H1 (cell line): ENCODE data around the gene ARHGAP10. TPM values are rescaled to one million over a fixed set of nuclear protein-coding genes. Genes with fewer than 3 reads are reported as not detected.

ENCODE experiments used
- CTCF ChIA-PET: fragments of 300-600 bp; sonication (Branson Sonifier 250); formaldehyde crosslinking; loops from one replicate; lab custom pipeline; 2021; ENCODE audit not compliant: partially characterized antibody; lab: Charles Lee
- POLR2A ChIA-PET: fragments of 300-600 bp; sonication (Branson Sonifier 250); formaldehyde crosslinking; loops from one replicate; lab custom pipeline; 2021; ENCODE audit warnings: inconsistent platforms; ENCODE audit not compliant: partially characterized antibody; lab: Charles Lee
- DNase-seq, 2 experiments: peaks; one replicate each; pipeline versions ENCODE4 v3.0.0 to v3.0.0-alpha.2; 2010 to 2022; ENCODE audit warnings: low spot score in 2 of 2, low read depth in 1 of 2, mixed read lengths in 1 of 2
- FAIRE-seq: peaks from 2 replicates; lab custom pipeline; 2011; peaks lifted over from hg19 to GRCh38; lab: Jason Lieb, UNC
- H2AFZ ChIP-seq: 2 replicates; pipeline ENCODE4 v1.8.1; 2012; ENCODE audit warnings: low read length, inconsistent platforms
- H2AK5ac ChIP-seq: 2 replicates; pipeline ENCODE4 v1.6.1; 2013; ENCODE audit warnings: low read depth, low read length
- H2BK120ac ChIP-seq: replicated peaks from 2 replicates; pipeline ENCODE3; 2013; ENCODE audit warnings: low read depth, low read length, inconsistent platforms
- H2BK12ac ChIP-seq: 2 replicates; pipeline ENCODE4 v1.6.1; 2013; ENCODE audit warnings: low read depth, low read length
- H2BK15ac ChIP-seq: 2 replicates; pipeline ENCODE4 v1.6.1; 2013; ENCODE audit warnings: low read length
- H2BK20ac ChIP-seq: 2 replicates; pipeline ENCODE4 v1.6.1; 2013; ENCODE audit warnings: low read length
- H2BK5ac ChIP-seq: 2 replicates; pipeline ENCODE4 v1.6.1; 2013; ENCODE audit warnings: low read depth, low read length
- H3K14ac ChIP-seq: 2 replicates; pipeline ENCODE4 v1.6.1; 2013; ENCODE audit warnings: inconsistent platforms; ENCODE audit not compliant: insufficient read length
- H3K18ac ChIP-seq: 2 replicates; pipeline ENCODE4 v1.6.1; 2013; ENCODE audit warnings: low read length; ENCODE audit errors: extremely low read depth
- H3K23ac ChIP-seq: 2 replicates; pipeline ENCODE4 v1.6.1; 2013; ENCODE audit warnings: inconsistent platforms; ENCODE audit not compliant: insufficient read length
- H3K23me2 ChIP-seq: 2 replicates; pipeline ENCODE4 v1.6.1; 2013; ENCODE audit warnings: low read depth, low read length
- H3K27ac ChIP-seq: 2 replicates; pipeline ENCODE4 v1.6.1; 2011; ENCODE audit warnings: low read depth, low read length, inconsistent platforms
- H3K27me3 ChIP-seq, 4 experiments: replicated peaks in 1 of 4; 1 replicate in 1 of 4; 2 replicates in 3 of 4; pipeline versions ENCODE4 v1.6.1 to v1.8.1; 2011 to 2013; ENCODE audit warnings: low read length in 3 of 4, mild to moderate bottlenecking in 3 of 4, inconsistent platforms in 2 of 4, mixed read lengths in 2 of 4, moderate library complexity in 1 of 4; ENCODE audit not compliant: control insufficient read depth in 3 of 4, insufficient read depth in 3 of 4; ENCODE audit errors: extremely low read depth in 1 of 4
- H3K36me3 ChIP-seq, 4 experiments: 2 replicates each; pipeline versions ENCODE4 v1.6.1 to v1.8.1; 2011 to 2013; ENCODE audit warnings: mild to moderate bottlenecking in 4 of 4, low read length in 3 of 4, moderate library complexity in 2 of 4, control low read depth in 1 of 4, inconsistent platforms in 1 of 4; ENCODE audit not compliant: insufficient read depth in 4 of 4, control insufficient read depth in 2 of 4
- H3K4ac ChIP-seq: replicated peaks from 2 replicates; pipeline ENCODE3; 2013; ENCODE audit warnings: low read length, low read depth, mixed read lengths, inconsistent platforms; ENCODE audit not compliant: insufficient read length
- H3K4me1 ChIP-seq, 4 experiments: replicated peaks in 1 of 4; 1 replicate in 1 of 4; 2 replicates in 3 of 4; pipeline versions ENCODE4 v1.6.1 to v1.8.1; 2011 to 2013; ENCODE audit warnings: low read length in 3 of 4, inconsistent platforms in 2 of 4, mixed read lengths in 1 of 4; ENCODE audit not compliant: insufficient read depth in 4 of 4, control insufficient read depth in 3 of 4
- H3K4me2 ChIP-seq, 2 experiments: 2 replicates each; pipeline versions ENCODE4 v1.6.1 to v1.8.1; 2011 to 2013; ENCODE audit warnings: low read depth in 2 of 2, low read length in 2 of 2, control low read depth in 1 of 2, inconsistent platforms in 1 of 2, mild to moderate bottlenecking in 1 of 2; ENCODE audit not compliant: insufficient read depth in 1 of 2
- H3K4me3 ChIP-seq, 4 experiments: fragments of 200-600, 300-600 bp in 1 of 4; sonication (generic), shearing (Covaris generic), sonication (Bioruptor Twin) in 1 of 4; 2 replicates each; pipeline versions ENCODE4 v1.5.1 to v1.8.1; 2011 to 2016; ENCODE audit warnings: low read length in 4 of 4, low read depth in 3 of 4, control low read depth in 2 of 4, inconsistent platforms in 2 of 4, mild to moderate bottlenecking in 2 of 4, mixed read lengths in 1 of 4, moderate library complexity in 1 of 4; ENCODE audit not compliant: insufficient read depth in 2 of 4; ENCODE audit errors: extremely low read depth in 1 of 4
- H3K56ac ChIP-seq: replicated peaks from 2 replicates; pipeline ENCODE3; 2013; ENCODE audit warnings: low read depth, mild to moderate bottlenecking, mixed read lengths, low read length, inconsistent platforms; ENCODE audit not compliant: insufficient read length
- H3K79me1 ChIP-seq: 2 replicates; pipeline ENCODE4 v1.6.1; 2013; ENCODE audit warnings: low read depth, low read length, control low read depth
- H3K79me2 ChIP-seq, 2 experiments: 2 replicates each; pipeline versions ENCODE4 v1.6.1 to v1.8.1; 2012 to 2013; ENCODE audit warnings: low read length in 2 of 2, mild to moderate bottlenecking in 2 of 2, inconsistent platforms in 1 of 2; ENCODE audit not compliant: insufficient read depth in 2 of 2, control insufficient read depth in 1 of 2
- H3K9ac ChIP-seq, 4 experiments: replicated peaks in 1 of 4; 1 replicate in 1 of 4; 2 replicates in 3 of 4; pipeline versions ENCODE4 v1.6.1 to v1.8.1; 2011 to 2013; ENCODE audit warnings: low read depth in 3 of 4, low read length in 3 of 4, control low read depth in 2 of 4, mild to moderate bottlenecking in 2 of 4, moderate library complexity in 2 of 4, inconsistent platforms in 1 of 4; ENCODE audit errors: extremely low read depth in 1 of 4
- H3K9me3 ChIP-seq, 2 experiments: 2 replicates each; pipeline versions ENCODE4 v1.6.1 to v1.8.1; 2012 to 2013; ENCODE audit warnings: mild to moderate bottlenecking in 2 of 2, moderate library complexity in 2 of 2, control low read depth in 1 of 2, inconsistent platforms in 1 of 2, low read depth in 1 of 2, low read length in 1 of 2, mixed read lengths in 1 of 2; ENCODE audit not compliant: insufficient read depth in 2 of 2
- H4K20me1 ChIP-seq, 2 experiments: replicated peaks in 1 of 2; 2 replicates each; pipeline versions ENCODE3 to v1.8.1; 2011 to 2013; ENCODE audit warnings: inconsistent platforms in 2 of 2, low read length in 2 of 2, mild to moderate bottlenecking in 1 of 2; ENCODE audit not compliant: insufficient read depth in 2 of 2, control insufficient read depth in 1 of 2
- H4K5ac ChIP-seq: 2 replicates; pipeline ENCODE4 v1.6.1; 2013; ENCODE audit warnings: low read length, low read depth, mixed read lengths, inconsistent platforms; ENCODE audit not compliant: insufficient read length
- H4K8ac ChIP-seq: 2 replicates; pipeline ENCODE4 v1.8.0; 2013; ENCODE audit warnings: mild to moderate bottlenecking, moderate library complexity, low read length, inconsistent platforms; ENCODE audit not compliant: insufficient read depth; ENCODE audit errors: extremely low read depth
- H4K91ac ChIP-seq: replicated peaks from 2 replicates; pipeline ENCODE3; 2013; ENCODE audit warnings: low read length, mixed read lengths, inconsistent platforms; ENCODE audit not compliant: insufficient read length
- CBX8 ChIP-seq: fragments of 300-800, 300-1000 bp; sonication (generic); IDR thresholded peaks from 2 replicates; pipeline ENCODE4 v1.7.1; 2016; ENCODE audit warnings: low read depth, low read length, borderline replicate concordance
- HDAC2 ChIP-seq, 2 experiments: fragments of 300-600 bp in 1 of 2; sonication (generic) in 1 of 2; IDR thresholded peaks; 2 replicates each; pipeline ENCODE4 v1.6.1; 2011 to 2012; ENCODE audit warnings: low read depth in 2 of 2, low read length in 2 of 2, mild to moderate bottlenecking in 2 of 2, moderate library complexity in 2 of 2, borderline replicate concordance in 1 of 2, inconsistent platforms in 1 of 2
- POU5F1 ChIP-seq: IDR thresholded peaks from 2 replicates; pipeline ENCODE4 v1.6.1; 2011; ENCODE audit warnings: low read depth, mild to moderate bottlenecking, low read length, moderate library complexity
- SP4 ChIP-seq: IDR thresholded peaks from 2 replicates; pipeline ENCODE4 v1.6.1; 2012; ENCODE audit warnings: low read length, inconsistent platforms
- TAF7 ChIP-seq: optimal IDR thresholded peaks from 2 replicates; pipeline ENCODE3; 2011; ENCODE audit warnings: low read depth, mild to moderate bottlenecking, inconsistent platforms, low read length, moderate library complexity, borderline replicate concordance
- ZNF274 ChIP-seq: IDR thresholded peaks from 2 replicates; pipeline ENCODE4 v1.7.0; 2012; ENCODE audit warnings: low read length, borderline replicate concordance; ENCODE audit errors: extremely low read depth
- WGBS, 2 experiments: shearing (Covaris generic) in 1 of 2; methylation state at CpG; one replicate each; pipeline versions ENCODE4 v1.1.6 to v1.1.7; 2013 to 2015; ENCODE audit warnings: low lambda C conversion rate in 2 of 2, mixed read lengths in 2 of 2, inconsistent platforms in 1 of 2, low coverage in 1 of 2, missing lambda C conversion rate in 1 of 2; ENCODE audit not compliant: insufficient replicate concordance in 2 of 2, insufficient coverage in 1 of 2, insufficient read length in 1 of 2; ENCODE audit errors: extremely low coverage in 1 of 2, missing lambda C conversion rate in 1 of 2; 5-methylcytosine and 5-hydroxymethylcytosine counted together
- polyA plus RNA-seq, 7 experiments: library from polyadenylated mRNA; depleted of rRNA in 3 of 7; stranded (reverse) in 5 of 7; unstranded in 2 of 7; fragments of >200 nt in 5 of 7; fragments of 200-250 nt in 2 of 7; gene quantifications; 1 replicate in 5 of 7; 2 replicates in 1 of 7; 4 replicates in 1 of 7; pipeline versions ENCODE4 v1.2.1 to v1.2.3, GENCODE V29; 2011 to 2013; ENCODE audit warnings: missing spikeins in 2 of 7, mixed read lengths in 2 of 7
- total RNA-seq: library from RNA; stranded (reverse); fragmentation: NEBNext Ultra II Directional; extraction: Animal tissue kit (Norgen Biotek cat#: 25700); gene quantifications from 2 replicates; pipeline ENCODE4 v1.2.1, GENCODE V29; 2021

Gene ARHGAP10
- total and polyA plus RNA-seq, 2 of the 8 experiments (the other 6 are each of a cell fraction or from before 2014, with no cell fraction given) = 3.7 to 6.1 TPM

DNA sequence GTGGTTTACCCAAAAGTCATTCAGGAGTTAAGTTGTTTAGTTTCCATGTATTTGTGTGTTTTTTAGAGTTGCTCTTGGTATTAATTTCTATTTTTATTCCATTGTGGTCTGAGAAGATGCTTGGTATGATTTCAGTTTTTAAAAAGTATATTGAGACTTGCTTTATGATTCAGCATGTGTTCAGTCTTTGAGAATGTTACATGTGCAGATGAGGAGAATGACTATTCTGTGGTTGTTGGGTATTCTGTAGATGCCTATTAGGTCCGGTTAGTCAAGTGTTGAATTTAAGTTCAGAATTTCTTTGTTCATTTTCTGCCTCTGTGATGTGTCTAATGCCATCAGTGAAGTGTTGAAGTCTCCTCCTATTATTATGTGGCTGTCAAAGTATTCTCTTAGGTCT is 249.4 kb downstream of the ARHGAP10 start:
- Histone ChIP-seq H4K5ac (no peak overlapping the region), H2AFZ (no peak overlapping the region), H2BK120ac (no peak overlapping the region), H3K14ac (no peak overlapping the region), H4K8ac (no peak overlapping the region), H3K23ac (no peak overlapping the region), H3K56ac (no peak overlapping the region), H3K9ac (no peak overlapping the region), H3K18ac (no peak overlapping the region), H3K4ac (no peak overlapping the region), H3K4me3 (no peak overlapping the region), H2BK15ac (no peak overlapping the region), H3K79me1 (no peaks in the 10 kb centered on the region), H2BK20ac (no peak overlapping the region), H3K27me3 (no peaks in the 10 kb centered on the region), H2BK5ac (no peak overlapping the region), H3K27ac (no peak overlapping the region), H2BK12ac (no peak overlapping the region), H3K9me3 (0 out of 4 replicates have a peak, but pooled peaks cover 0 to 5% of the 10 kb centered on the region in 2 experiments), H3K36me3 (no peaks in the 10 kb centered on the region), H4K91ac (no peak overlapping the region), H2AK5ac (no peak overlapping the region), H3K4me2 (no peak overlapping the region), H3K23me2 (no peaks in the 10 kb centered on the region), H3K4me1 (peaks cover 0 to 6% (median 5%) of the 10 kb centered on the region in 4 experiments; a peak in 4 of 7 replicates), H4K20me1 (no peaks in the 10 kb centered on the region), H3K79me2 (no peaks in the 10 kb centered on the region)
- FAIRE-seq = no peak
- CTCF ChIA-PET = no interaction called here
- TF ChIP-seq POU5F1 = no peak
- no peak for TF ChIP-seq ZNF274
- no peak for TF ChIP-seq SP4
- TF ChIP-seq CBX8 = no peak
- no peak for TF ChIP-seq HDAC2 (IDR thresholded peaks at IDR 0.05; ENCODE audit: borderline replicate concordance in 1 of 2, low read depth in 2 of 2, low read length in 2 of 2)
- no peak for TF ChIP-seq TAF7
- POLR2A ChIA-PET = no interaction called here
- 90% methylated on average over 1 of the region's 1 CpG; no CpG with 5 or more reads in 1 of the 2 experiments for WGBS, 2 experiments
- no peak for DNase-seq
